Fibroblast of peridontal ligament (primary cell): Measurements from ENCODE around the gene PFKL.

Source experiments
- DNase-seq: peaks from one replicate; pipeline ENCODE4 v3.0.0-alpha.2; 2010; ENCODE audit errors: extremely low read depth

The PFKL gene

DNA sequence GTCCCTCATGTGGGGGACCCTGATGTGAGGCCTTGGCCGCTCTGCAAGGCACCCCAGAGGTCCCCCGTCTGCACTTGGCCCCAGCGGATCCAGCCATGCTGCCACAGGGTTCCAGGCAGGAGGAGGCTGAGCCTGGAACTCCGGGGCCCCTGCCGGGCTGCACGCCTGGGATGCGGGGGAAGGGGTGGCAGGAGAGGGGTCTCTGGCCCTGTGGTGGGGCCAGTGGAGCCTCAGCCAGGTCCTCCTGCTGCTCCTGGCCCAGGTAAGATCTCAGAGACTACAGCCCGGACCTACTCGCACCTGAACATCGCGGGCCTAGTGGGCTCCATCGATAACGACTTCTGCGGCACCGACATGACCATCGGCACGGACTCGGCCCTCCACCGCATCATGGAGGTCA, 12.9 kb downstream of the PFKL start:
- DNase-seq: no peak

DNA sequence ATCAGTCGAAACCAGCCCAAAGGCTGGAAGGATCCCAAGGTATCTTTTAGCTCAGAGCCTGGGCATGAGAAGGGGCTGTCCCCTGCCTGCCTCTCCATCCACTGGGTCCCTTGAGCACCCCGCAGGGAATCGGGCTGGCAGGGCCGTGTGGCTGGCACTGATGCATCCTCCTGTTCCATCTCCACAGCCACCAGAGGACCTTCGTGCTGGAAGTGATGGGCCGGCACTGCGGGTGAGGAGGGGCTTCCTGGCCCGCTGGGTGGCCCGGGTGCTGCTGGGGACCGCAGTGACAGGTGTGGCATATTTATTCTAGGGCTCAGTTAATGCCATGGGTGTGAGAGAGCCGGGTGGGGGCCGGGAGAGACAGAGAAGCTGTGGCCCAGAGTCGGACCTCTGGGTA, 13.6 kb downstream of the PFKL start:
- DNase-seq: no peak

DNA sequence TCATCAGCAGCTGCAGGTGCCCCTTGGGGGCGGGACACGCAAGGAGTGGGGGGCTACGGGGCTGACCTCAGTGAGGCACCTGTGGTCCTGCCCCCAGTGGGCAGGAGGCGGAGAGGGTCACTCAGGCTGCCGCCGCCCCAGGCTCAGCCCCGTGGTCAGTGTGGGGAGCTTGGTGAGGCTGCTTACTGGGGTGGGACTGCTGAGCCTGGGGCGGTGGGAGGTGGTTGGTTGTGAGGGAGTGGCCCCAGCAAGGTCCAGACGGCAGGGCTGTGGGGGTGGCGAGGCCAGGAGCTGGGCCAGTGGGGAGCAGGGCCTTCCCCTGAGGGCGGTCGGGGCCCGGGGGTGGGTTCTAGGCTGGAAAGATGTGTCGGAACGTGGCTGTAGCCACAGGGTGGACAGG, 14.3 kb downstream of the PFKL start:
- no peak for DNase-seq

GRCh38 chr21:44314561-44314960, 14.7 kb downstream of the PFKL start:
- DNase-seq: no peak

DNA sequence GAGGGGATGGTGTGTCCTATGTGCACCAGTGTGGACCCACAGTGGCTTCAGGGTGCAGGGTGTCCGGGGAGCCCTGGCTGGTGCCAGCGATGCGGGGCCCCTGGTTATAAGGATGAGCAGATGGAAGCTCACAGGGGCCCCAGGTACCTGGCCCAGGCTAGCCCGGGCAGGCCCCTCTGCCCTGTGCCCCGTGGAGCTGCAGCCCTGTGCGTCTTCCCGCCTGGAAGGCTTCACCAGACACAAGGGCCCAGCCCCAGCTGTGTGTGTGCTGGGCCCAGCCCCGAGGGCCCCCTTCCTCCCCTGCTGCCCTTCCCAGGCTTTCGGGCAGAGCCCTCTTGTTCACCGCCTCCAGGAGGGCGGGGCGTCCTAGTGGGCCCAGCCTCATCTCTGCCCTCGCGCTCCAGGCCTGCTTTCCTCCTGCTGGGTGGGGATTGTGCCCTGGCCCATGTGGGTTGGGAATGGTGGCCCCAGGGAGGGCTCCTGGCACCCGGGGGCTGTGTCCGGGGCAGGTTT, 15.9 kb downstream of the PFKL start:
- DNase-seq: no peak

DNA sequence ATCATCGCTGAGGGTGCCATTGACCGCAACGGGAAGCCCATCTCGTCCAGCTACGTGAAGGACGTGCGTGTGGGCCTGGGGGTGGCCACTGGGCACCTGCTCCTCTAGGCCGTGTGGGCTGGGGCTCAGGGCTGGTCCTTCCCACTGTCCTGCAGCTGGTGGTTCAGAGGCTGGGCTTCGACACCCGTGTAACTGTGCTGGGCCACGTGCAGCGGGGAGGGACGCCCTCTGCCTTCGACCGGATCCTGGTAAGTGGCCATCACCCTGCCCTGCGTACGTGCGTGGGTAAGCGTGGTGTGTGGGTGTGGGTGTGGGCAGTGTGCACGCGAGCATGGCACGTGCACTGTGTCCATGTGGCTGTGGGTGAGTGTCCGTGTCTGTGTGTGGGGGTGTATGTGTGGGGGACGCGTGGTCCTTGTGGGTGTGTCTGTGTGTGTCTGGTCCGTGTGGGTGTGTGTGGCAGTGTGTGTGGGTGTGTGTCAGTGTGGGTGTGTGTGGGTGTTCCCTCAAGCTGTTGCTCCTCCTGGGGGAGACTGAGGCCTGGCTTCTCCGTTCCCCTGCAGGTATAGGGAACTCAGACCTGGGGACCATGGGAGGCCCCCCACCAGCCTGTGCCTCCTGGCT, 16.5 kb downstream of the PFKL start:
- no peak for DNase-seq

DNA sequence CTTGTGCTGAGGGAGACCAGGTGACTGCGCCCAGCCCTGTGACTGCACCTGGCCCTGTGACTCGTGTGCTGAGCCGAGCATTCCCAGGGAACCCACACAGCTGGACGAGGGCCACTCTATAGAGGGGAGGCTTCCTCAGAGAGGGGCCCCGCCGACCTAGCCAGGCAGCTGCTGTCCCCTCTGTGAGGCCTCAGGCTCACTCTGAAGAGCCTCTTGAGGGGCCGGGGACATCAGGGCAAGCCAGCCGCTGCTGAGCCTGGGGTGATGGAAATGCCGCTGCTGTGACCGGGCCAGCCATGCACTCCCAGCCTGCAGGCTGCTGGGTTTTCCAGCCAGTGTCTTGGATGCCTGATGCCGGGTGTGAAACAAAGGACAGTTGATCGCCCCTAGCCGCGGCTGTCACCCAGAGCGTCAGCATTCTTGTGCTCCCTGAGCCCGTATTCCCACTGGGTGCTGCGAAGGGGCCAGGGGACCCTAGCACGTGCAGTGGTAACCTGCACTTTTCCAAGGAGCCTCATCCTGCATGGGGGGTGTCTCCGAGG, 17.5 kb downstream of the PFKL start:
- DNase-seq: no peak

DNA sequence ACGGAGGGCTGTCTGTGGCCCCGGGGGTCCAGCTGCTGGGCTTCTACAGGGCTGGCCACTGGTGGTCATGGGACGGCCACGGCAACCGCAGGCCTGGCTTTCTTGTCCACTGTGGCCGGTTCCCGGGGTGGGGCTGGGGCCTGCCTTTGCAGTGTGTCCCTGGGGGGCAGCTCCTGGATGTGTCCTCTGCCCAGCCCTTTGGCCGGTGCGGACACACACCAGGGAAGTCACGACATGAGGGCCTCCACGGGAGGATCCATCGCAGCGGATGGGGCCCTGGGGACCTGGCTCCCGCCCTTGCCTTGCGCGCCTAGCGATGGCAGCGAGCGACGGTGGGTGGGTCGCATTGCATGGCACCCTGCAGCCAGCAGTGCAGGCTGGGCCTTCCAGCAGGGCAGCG, 18.0 kb downstream of the PFKL start:
- no peak for DNase-seq

GRCh38 chr21:44318489-44319285, 18.8 kb downstream of the PFKL start:
- no peak for DNase-seq

DNA sequence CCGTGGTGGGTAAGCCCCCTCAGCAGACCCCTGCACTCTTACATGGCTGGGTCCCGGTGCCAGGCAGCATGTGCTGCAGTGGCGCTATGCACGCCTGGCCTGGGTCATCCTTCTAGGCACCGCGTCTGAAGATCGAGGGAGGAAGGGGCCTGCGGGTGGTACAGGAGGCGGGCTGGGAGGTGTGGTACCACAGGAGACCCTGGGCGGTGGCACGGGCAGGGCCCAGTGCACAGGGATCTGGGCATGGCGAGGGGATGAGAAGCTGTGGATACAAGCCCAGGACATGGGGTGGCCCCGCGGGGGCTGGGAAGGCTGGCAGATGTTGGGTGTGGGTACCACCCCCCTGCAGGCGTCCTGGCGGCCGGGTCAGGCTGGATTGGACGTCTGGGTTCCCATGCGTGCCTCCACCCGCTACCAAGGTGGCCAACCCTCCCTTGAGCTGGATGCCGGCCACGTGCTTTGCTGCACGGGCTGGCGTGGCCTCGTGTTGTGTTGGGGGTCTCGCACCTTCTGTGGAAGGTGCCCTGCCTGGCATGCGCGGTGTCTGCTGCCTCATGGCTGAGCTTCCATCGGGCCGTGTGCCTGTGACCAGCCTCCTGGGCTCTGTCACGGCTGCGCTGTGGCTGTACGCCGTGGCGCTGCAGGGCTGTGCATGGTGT, 19.7 kb downstream of the PFKL start:
- DNase-seq: no peak

- DNase-seq: no peak
These were observed 21.0 kb downstream of the PFKL start for GRCh38 chr21:44320847-44321246.

DNA sequence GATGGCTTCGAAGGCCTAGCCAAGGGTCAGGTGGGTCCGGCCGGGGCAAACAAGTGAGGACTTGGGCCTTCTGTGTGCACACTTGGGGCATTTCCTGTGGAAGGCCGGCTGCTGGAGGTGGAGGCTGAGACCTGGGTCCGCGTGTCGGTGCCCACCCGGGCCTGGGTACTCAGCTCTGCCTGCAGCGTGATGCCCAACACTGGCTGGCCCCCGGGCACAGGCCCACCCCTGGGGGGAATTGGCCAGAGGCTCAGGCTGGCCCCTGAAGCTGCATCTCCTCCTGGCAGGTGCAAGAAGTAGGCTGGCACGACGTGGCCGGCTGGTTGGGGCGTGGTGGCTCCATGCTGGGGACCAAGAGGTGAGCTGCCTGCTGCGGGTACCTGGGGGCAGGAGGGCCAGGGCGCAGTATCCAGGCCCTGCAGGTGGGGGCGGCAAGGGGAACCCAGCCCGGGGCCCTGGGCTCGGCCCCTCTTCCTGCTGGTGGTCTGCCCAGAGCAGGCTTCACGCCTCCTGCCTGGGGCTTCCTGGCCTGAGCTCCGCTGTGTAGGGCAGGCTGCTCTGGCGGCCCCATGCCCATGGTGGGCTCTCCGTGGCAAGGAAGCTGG, 22.1 kb downstream of the PFKL start:
- DNase-seq: no peak

DNA sequence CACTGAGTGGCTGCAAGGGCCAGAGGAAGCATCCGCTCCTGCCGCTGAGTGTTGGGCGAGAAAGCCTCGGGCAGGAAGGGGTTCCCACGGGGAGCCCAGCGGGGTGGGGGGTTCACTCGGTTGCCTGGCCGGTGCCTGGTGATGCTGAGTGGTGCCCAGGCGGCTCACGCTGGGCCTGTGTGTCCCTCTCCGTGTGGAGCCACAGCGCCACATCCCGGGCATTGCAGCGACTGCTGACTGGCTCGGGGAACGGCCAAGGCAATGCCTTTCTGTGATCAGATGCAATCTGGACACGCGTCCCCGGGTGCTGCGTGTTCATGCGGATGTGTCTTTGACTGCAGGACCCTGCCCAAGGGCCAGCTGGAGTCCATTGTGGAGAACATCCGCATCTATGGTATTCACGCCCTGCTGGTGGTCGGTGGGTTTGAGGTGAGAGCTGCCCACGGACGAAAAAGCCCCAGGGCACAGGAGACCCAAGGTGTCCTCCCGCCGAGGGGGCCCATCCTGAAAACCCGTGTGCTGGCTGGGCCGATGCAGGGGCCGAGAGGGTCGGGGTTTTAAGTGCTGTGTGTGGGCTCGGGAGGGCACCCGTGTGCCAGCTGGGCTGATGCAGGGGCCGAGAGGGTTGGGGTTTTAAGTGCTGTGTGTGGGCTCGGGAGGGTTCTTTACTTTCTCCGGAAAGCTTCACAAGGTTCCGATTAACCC, 22.9 kb downstream of the PFKL start:
- no peak for DNase-seq

DNA sequence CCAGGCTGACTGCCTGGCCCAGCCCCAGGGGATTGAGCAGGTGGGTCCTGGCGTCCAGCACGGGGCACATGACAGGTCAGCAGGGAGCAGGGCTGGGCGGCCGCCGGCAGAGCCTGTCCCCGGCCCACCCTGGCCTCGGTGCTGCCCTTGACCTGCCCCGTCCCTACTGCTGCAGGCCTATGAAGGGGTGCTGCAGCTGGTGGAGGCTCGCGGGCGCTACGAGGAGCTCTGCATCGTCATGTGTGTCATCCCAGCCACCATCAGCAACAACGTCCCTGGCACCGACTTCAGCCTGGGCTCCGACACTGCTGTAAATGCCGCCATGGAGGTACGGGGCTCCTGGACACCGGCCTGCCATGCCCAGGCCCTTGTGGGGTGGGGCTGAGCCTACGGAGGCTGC, 23.7 kb downstream of the PFKL start:
- no peak for DNase-seq

DNA sequence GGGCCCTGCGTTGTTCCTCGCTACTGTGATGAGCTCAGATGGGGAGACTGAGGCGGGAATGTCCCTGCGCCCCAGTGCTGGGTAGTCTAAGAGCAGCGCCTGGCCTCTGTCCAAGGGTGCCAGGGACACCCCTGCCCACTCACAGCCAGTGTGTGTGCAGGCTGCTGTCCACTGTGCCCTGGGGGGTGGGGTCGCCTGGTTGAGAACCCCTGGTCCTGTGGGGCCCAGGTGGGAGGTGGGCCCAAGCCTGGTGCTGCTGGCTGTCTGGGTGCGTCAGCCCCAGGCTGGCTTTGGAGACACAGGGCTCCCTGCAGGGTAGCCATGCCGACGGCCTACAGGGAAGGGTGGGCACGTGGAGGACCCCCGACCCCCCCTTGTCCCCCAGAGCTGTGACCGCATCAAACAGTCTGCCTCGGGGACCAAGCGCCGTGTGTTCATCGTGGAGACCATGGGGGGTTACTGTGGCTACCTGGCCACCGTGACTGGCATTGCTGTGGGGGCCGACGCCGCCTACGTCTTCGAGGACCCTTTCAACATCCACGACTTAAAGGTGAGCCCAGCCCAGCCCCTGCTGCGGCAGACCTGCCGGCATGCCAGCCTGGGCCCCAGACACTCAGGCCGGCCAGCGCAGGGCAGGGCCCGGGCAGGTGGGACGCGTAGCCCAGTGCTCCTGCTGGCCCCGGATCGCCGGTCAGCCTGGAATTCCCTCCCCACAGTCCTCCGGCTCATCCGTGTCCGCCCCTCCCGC, 24.4 kb downstream of the PFKL start:
- DNase-seq: no peak

- DNase-seq: no peak
These were observed 24.9 kb downstream of the PFKL start for GRCh38 chr21:44324854-44325107.

- DNase-seq: no peak
These were observed 25.8 kb downstream of the PFKL start for GRCh38 chr21:44325386-44326271.

GRCh38 chr21:44326272-44326647, 26.4 kb downstream of the PFKL start:
- DNase-seq: no peak

- DNase-seq: no peak
These were observed 27.1 kb downstream of the PFKL start for GRCh38 chr21:44326716-44327602.
